ENCODE measurements around the gene CARMIL3.

Gene CARMIL3

GRCh38 chr14:24054646-24055045 lies 2.8 kb downstream of the CARMIL3 start:
- DNase-seq = no peak
- Histone ChIP-seq H3K9me3 (ENCODE audit: insufficient read depth, low read depth, low read length) (peaks cover 2% of the 10 kb centered on the region), H3K27me3 (ENCODE audit: insufficient read depth, low read length) (no peaks in the 10 kb centered on the region), H3K27ac (ENCODE audit: low read depth, low read length) (no peak overlapping the region), H2BK120ac (ENCODE audit: insufficient read depth, low read length, poor library complexity) (no peak overlapping the region), H3K4ac (ENCODE audit: low read depth, low read length) (no peak overlapping the region), H3K79me2 (ENCODE audit: control insufficient read depth, insufficient read depth, low read length, poor library complexity) (peaks cover 3% of the 10 kb centered on the region), H4K8ac (ENCODE audit: low read depth, low read length) (no peak overlapping the region), H2AK5ac (ENCODE audit: low read length) (no peak overlapping the region), H3K14ac (ENCODE audit: low read length) (no peak overlapping the region), H2BK12ac (ENCODE audit: low read length) (no peak overlapping the region), H4K91ac (ENCODE audit: low read depth, low read length) (no peak overlapping the region), H3K23ac (ENCODE audit: low read length) (no peak overlapping the region), H3K9ac (ENCODE audit: low read length) (no peak overlapping the region), H2AFZ (ENCODE audit: insufficient read depth, low read length, poor library complexity) (no peak overlapping the region), H3K79me1 (ENCODE audit: low read length) (peaks cover 5% of the 10 kb centered on the region), H3K4me1 (ENCODE audit: control insufficient read depth in 1 of 2, insufficient read depth in 2 of 2, low read length in 2 of 2) (peaks cover 9 to 10% of the 10 kb centered on the region in 2 experiments), H3K4me2 (ENCODE audit: low read length) (no peak overlapping the region), H3K4me3 (ENCODE audit: low read depth, low read length) (no peak overlapping the region), H2BK5ac (ENCODE audit: low read depth, low read length, poor library complexity) (no peak overlapping the region), H3K18ac (ENCODE audit: low read length) (no peak overlapping the region), H3K36me3 (ENCODE audit: control insufficient read depth in 1 of 2, insufficient read depth in 2 of 2, low read length in 2 of 2) (no peaks in the 10 kb centered on the region), H4K12ac (ENCODE audit: low read depth, low read length) (no peak overlapping the region)
- WGBS (ENCODE audit: extremely low coverage, insufficient coverage, insufficient read length) = no CpG with 5 or more reads among the region's 9 CpGs

- no CpG with 5 or more reads among the region's 10 CpGs for whole genome bisulfite sequencing (ENCODE audit: extremely low coverage, insufficient coverage, insufficient read length)
- H2AK5ac ChIP-seq (ENCODE audit: low read length) = no peak overlapping the region
- no peaks in the 10 kb centered on the region for H3K36me3 ChIP-seq (ENCODE audit: control insufficient read depth in 1 of 2, insufficient read depth in 2 of 2, low read length in 2 of 2)
- no peaks in the 10 kb centered on the region for H3K27me3 ChIP-seq (ENCODE audit: insufficient read depth, low read length)
- no peak overlapping the region for H2BK12ac ChIP-seq (ENCODE audit: low read length)
- no peak overlapping the region for H2BK5ac ChIP-seq (ENCODE audit: low read depth, low read length, poor library complexity)
- H3K4me1 ChIP-seq (ENCODE audit: control insufficient read depth in 1 of 2, insufficient read depth in 2 of 2, low read length in 2 of 2) = peaks cover 9% of the 10 kb centered on the region in 2 experiments
- no peak overlapping the region for H2AFZ ChIP-seq (ENCODE audit: insufficient read depth, low read length, poor library complexity)
- H3K4me3 ChIP-seq (ENCODE audit: low read depth, low read length) = no peak overlapping the region
- no peak overlapping the region for H3K4ac ChIP-seq (ENCODE audit: low read depth, low read length)
- H4K91ac ChIP-seq (ENCODE audit: low read depth, low read length) = no peak overlapping the region
- no peak for DNase-seq
- H3K4me2 ChIP-seq (ENCODE audit: low read length) = no peak overlapping the region
- H3K14ac ChIP-seq (ENCODE audit: low read length) = no peak overlapping the region
- H4K8ac ChIP-seq (ENCODE audit: low read depth, low read length) = no peak overlapping the region
- H3K79me1 ChIP-seq (ENCODE audit: low read length) = peaks cover 5% of the 10 kb centered on the region
- no peak overlapping the region for H3K9ac ChIP-seq (ENCODE audit: low read length)
- H3K79me2 ChIP-seq (ENCODE audit: control insufficient read depth, insufficient read depth, low read length, poor library complexity) = peaks cover 3% of the 10 kb centered on the region
- peaks cover 2% of the 10 kb centered on the region for H3K9me3 ChIP-seq (ENCODE audit: insufficient read depth, low read depth, low read length)
- H3K18ac ChIP-seq (ENCODE audit: low read length) = no peak overlapping the region
- no peak overlapping the region for H3K23ac ChIP-seq (ENCODE audit: low read length)
- no peak overlapping the region for H3K27ac ChIP-seq (ENCODE audit: low read depth, low read length)
- H4K12ac ChIP-seq (ENCODE audit: low read depth, low read length) = no peak overlapping the region
- H2BK120ac ChIP-seq (ENCODE audit: insufficient read depth, low read length, poor library complexity) = no peak overlapping the region
Observed at GRCh38 chr14:24055971-24056799, 4.4 kb downstream of the CARMIL3 start.

GRCh38 chr14:24056800-24057184 lies 5.0 kb downstream of the CARMIL3 start:
- H4K91ac ChIP-seq (ENCODE audit: low read depth, low read length) = no peak overlapping the region

GRCh38 chr14:24057271-24057670 lies 5.5 kb downstream of the CARMIL3 start:
- H2AK5ac ChIP-seq (ENCODE audit: low read length) = no peak overlapping the region
- H2AFZ ChIP-seq (ENCODE audit: insufficient read depth, low read length, poor library complexity) = no peak overlapping the region
- no peak overlapping the region for H3K4ac ChIP-seq (ENCODE audit: low read depth, low read length)
- no peak overlapping the region for H3K4me3 ChIP-seq (ENCODE audit: low read depth, low read length)
- H3K9me3 ChIP-seq (ENCODE audit: insufficient read depth, low read depth, low read length) = peaks cover 2% of the 10 kb centered on the region
- H3K4me2 ChIP-seq (ENCODE audit: low read length) = no peak overlapping the region
- H3K27me3 ChIP-seq (ENCODE audit: insufficient read depth, low read length) = no peaks in the 10 kb centered on the region
- H3K27ac ChIP-seq (ENCODE audit: low read depth, low read length) = no peak overlapping the region
- no peak overlapping the region for H4K91ac ChIP-seq (ENCODE audit: low read depth, low read length)
- H3K9ac ChIP-seq (ENCODE audit: low read length) = no peak overlapping the region
- H3K36me3 ChIP-seq (ENCODE audit: control insufficient read depth in 1 of 2, insufficient read depth in 2 of 2, low read length in 2 of 2) = no peaks in the 10 kb centered on the region
- H3K79me2 ChIP-seq (ENCODE audit: control insufficient read depth, insufficient read depth, low read length, poor library complexity) = no peaks in the 10 kb centered on the region
- H2BK5ac ChIP-seq (ENCODE audit: low read depth, low read length, poor library complexity) = no peak overlapping the region
- H4K12ac ChIP-seq (ENCODE audit: low read depth, low read length) = no peak overlapping the region
- H3K4me1 ChIP-seq (ENCODE audit: control insufficient read depth in 1 of 2, insufficient read depth in 2 of 2, low read length in 2 of 2) = peaks cover under 1% of the 10 kb centered on the region in 2 experiments
- WGBS (ENCODE audit: extremely low coverage, insufficient coverage, insufficient read length) = no CpG with 5 or more reads among the region's 2 CpGs
- no peak overlapping the region for H3K14ac ChIP-seq (ENCODE audit: low read length)
- H3K23ac ChIP-seq (ENCODE audit: low read length) = no peak overlapping the region
- no peak overlapping the region for H2BK120ac ChIP-seq (ENCODE audit: insufficient read depth, low read length, poor library complexity)
- DNase-seq = no peak
- H4K8ac ChIP-seq (ENCODE audit: low read depth, low read length) = no peak overlapping the region
- no peaks in the 10 kb centered on the region for H3K79me1 ChIP-seq (ENCODE audit: low read length)
- no peak overlapping the region for H3K18ac ChIP-seq (ENCODE audit: low read length)
- no peak overlapping the region for H2BK12ac ChIP-seq (ENCODE audit: low read length)

More at GRCh38 chr14:24056800-24057184, 5.0 kb downstream of the CARMIL3 start:
- H3K4me1 ChIP-seq (ENCODE audit: control insufficient read depth in 1 of 2, insufficient read depth in 2 of 2, low read length in 2 of 2) = peaks cover 4 to 5% of the 10 kb centered on the region in 2 experiments
- H3K9me3 ChIP-seq (ENCODE audit: insufficient read depth, low read depth, low read length) = peaks cover 2% of the 10 kb centered on the region
- no peak overlapping the region for H4K12ac ChIP-seq (ENCODE audit: low read depth, low read length)
- no peak overlapping the region for H2AK5ac ChIP-seq (ENCODE audit: low read length)
- H3K4me2 ChIP-seq (ENCODE audit: low read length) = no peak overlapping the region
- DNase-seq = no peak
- H3K36me3 ChIP-seq (ENCODE audit: control insufficient read depth in 1 of 2, insufficient read depth in 2 of 2, low read length in 2 of 2) = no peaks in the 10 kb centered on the region
- H3K14ac ChIP-seq (ENCODE audit: low read length) = no peak overlapping the region
- H3K27me3 ChIP-seq (ENCODE audit: insufficient read depth, low read length) = no peaks in the 10 kb centered on the region
- H2BK5ac ChIP-seq (ENCODE audit: low read depth, low read length, poor library complexity) = no peak overlapping the region
- H3K4me3 ChIP-seq (ENCODE audit: low read depth, low read length) = no peak overlapping the region
- H3K27ac ChIP-seq (ENCODE audit: low read depth, low read length) = no peak overlapping the region
- no peaks in the 10 kb centered on the region for H3K79me2 ChIP-seq (ENCODE audit: control insufficient read depth, insufficient read depth, low read length, poor library complexity)
- no peak overlapping the region for H3K4ac ChIP-seq (ENCODE audit: low read depth, low read length)
- no peak overlapping the region for H3K23ac ChIP-seq (ENCODE audit: low read length)
- no peak overlapping the region for H3K18ac ChIP-seq (ENCODE audit: low read length)
- no CpG with 5 or more reads among the region's 8 CpGs for WGBS (ENCODE audit: extremely low coverage, insufficient coverage, insufficient read length)
- H3K9ac ChIP-seq (ENCODE audit: low read length) = no peak overlapping the region
- no peak overlapping the region for H2BK120ac ChIP-seq (ENCODE audit: insufficient read depth, low read length, poor library complexity)
- H2BK12ac ChIP-seq (ENCODE audit: low read length) = no peak overlapping the region
- no peak overlapping the region for H4K8ac ChIP-seq (ENCODE audit: low read depth, low read length)
- H2AFZ ChIP-seq (ENCODE audit: insufficient read depth, low read length, poor library complexity) = no peak overlapping the region
- H3K79me1 ChIP-seq (ENCODE audit: low read length) = no peaks in the 10 kb centered on the region

All from trophoblast cell (in vitro differentiated cells and primary cell).